Aorta (tissue), 5 donors: ENCODE data around the gene KLF11. TPM values are rescaled to one million over a fixed set of nuclear protein-coding genes. Genes with fewer than 3 reads are reported as not detected.

Experiments used
- ATAC-seq: fragments of 200-7000 bp; cut with Tn5 transposase; one replicate; pipeline ENCODE4 v1.9.1; 2022; ENCODE audit warnings: moderate library complexity; ENCODE audit not compliant: low FRiP score
- DNase-seq, 2 donors: peaks; one replicate each; pipeline ENCODE4 v3.0.0-alpha.2; 2020
- H3K27ac ChIP-seq, 2 donors: one replicate each; pipeline ENCODE4 v1.5.1; 2013; ENCODE audit warnings: low read length in 2 of 2, mild to moderate bottlenecking in 2 of 2, moderate library complexity in 2 of 2, control low read depth in 1 of 2, inconsistent platforms in 1 of 2, low read depth in 1 of 2
- H3K27me3 ChIP-seq, 2 donors: one replicate each; pipeline ENCODE4 v1.6.1; 2013; ENCODE audit warnings: control low read depth in 1 of 2, low read length in 1 of 2, mild to moderate bottlenecking in 1 of 2, moderate library complexity in 1 of 2; ENCODE audit not compliant: insufficient read depth in 2 of 2, control insufficient read depth in 1 of 2
- H3K36me3 ChIP-seq, 2 donors: one replicate each; pipeline ENCODE4 v1.6.1; 2013; ENCODE audit warnings: control low read depth in 1 of 2, low read length in 1 of 2, mild to moderate bottlenecking in 1 of 2; ENCODE audit not compliant: insufficient read depth in 2 of 2, control insufficient read depth in 1 of 2
- H3K4me1 ChIP-seq, 2 donors: one replicate each; pipeline ENCODE4 v1.6.1; 2013; ENCODE audit warnings: low read length in 2 of 2, control low read depth in 1 of 2, mild to moderate bottlenecking in 1 of 2, moderate library complexity in 1 of 2; ENCODE audit not compliant: insufficient read depth in 2 of 2, control insufficient read depth in 1 of 2
- H3K4me3 ChIP-seq, 2 donors: one replicate each; pipeline ENCODE4 v1.5.1; 2013; ENCODE audit warnings: low read length in 2 of 2, control low read depth in 1 of 2, mild to moderate bottlenecking in 1 of 2
- H3K9me3 ChIP-seq: one replicate; pipeline ENCODE4 v1.6.1; 2013; ENCODE audit warnings: mild to moderate bottlenecking, low read length; ENCODE audit not compliant: control insufficient read depth
- WGBS, 2 donors: extraction: QIAGEN DNeasy Blood & Tissue Kit; methylation state at CpG; one replicate each; pipeline ENCODE4 v1.1.7; 2013; 5-methylcytosine and 5-hydroxymethylcytosine counted together
- intact Hi-C, 2 donors: fragments of 100-400 bp; cut with DNase I; formaldehyde crosslinking; loops; one replicate each; pipeline versions ENCODE4 v1.14.2 to v1.15.0; 2022
- polyA plus RNA-seq, 2 donors: library from polyadenylated mRNA; stranded (reverse); fragments of 200-250 nt; gene quantifications; one replicate each; pipeline ENCODE4 v1.2.3, GENCODE V29; 2013
- total RNA-seq, 2 donors: library from RNA; stranded (reverse); fragmentation: NEBNext Ultra II Directional; extraction: Animal tissue kit (Norgen Biotek cat#: 25700); gene quantifications; one replicate each; pipeline ENCODE4 v1.2.1, GENCODE V29; 2021
- donor health status: healthy with polysubstance abuse.
- donor health status: Bipolar disorder and iron deficiency.
- donor health status: DM: no; HTN: no; CAD: no.
- donor health status: DM: no; HTN: no; CAD: no.
- donor health status: DM: yes; HTN: yes; CAD: no.

KLF11 gene
- total and polyA plus RNA-seq, 4 donors = 7.8 to 33.6 (median 20.4) TPM

DNA sequence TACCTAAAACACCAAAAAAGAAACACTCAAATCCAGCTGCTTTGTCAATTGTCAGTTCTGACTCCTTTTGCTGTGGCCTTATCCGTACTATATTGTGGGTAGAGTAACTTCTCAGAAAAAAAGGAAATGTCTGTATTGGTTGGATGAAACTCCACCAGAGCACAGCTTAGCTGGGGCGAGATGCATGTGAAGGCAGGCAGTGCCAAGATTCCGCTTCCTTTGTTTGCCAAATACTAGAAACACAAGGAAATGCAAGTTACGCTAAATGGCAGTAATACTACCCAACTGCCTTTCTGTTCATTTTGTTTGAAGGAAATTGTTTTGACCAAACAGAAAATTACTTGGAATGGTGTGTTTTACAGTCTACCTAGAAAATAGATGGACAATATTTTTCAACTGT lies 10.0 kb downstream of the KLF11 start:
- WGBS, 2 donors = 22 to 33% methylated on average over 4 of the region's 4 CpGs
- no peak for ATAC-seq
- Histone ChIP-seq H3K4me3 (no peak overlapping the region), H3K9me3 (no peaks in the 10 kb centered on the region), H3K4me1 (no peaks in the 10 kb centered on the region), H3K27ac (no peak overlapping the region), H3K36me3 (peaks cover 0 to 4% of the 10 kb centered on the region in 2 donors), H3K27me3 (no peaks in the 10 kb centered on the region)
- intact Hi-C loops = no loop called here
- peak; percentile 8 to 28 for DNase-seq

- no peak for ATAC-seq
- intact Hi-C loops = no loop called here
- H3K9me3 ChIP-seq = no peaks in the 10 kb centered on the region
- H3K36me3 ChIP-seq = peaks cover 0 to 4% of the 10 kb centered on the region in 2 donors
- H3K27me3 ChIP-seq = no peaks in the 10 kb centered on the region
- DNase-seq = peak; percentile 30 to 51
- H3K4me3 ChIP-seq = no peak overlapping the region
- H3K4me1 ChIP-seq = no peaks in the 10 kb centered on the region
- no peak overlapping the region for H3K27ac ChIP-seq
- WGBS, 2 donors = 79 to 82% methylated on average over 7 of the region's 7 CpGs
These were observed 11.1 kb downstream of the KLF11 start for GRCh38 chr2:10054424-10054823.

- intact Hi-C loops = no loop called here
- DNase-seq = peak; percentile 25 to 41
- 87 to 93% methylated on average over 7 of the region's 7 CpGs for WGBS, 2 donors
- Histone ChIP-seq H3K27ac (no peak overlapping the region), H3K9me3 (no peaks in the 10 kb centered on the region), H3K27me3 (no peaks in the 10 kb centered on the region), H3K36me3 (peaks cover 0 to 4% of the 10 kb centered on the region in 2 donors), H3K4me1 (no peaks in the 10 kb centered on the region), H3K4me3 (no peak overlapping the region)
- ATAC-seq = no peak
These were observed 11.6 kb downstream of the KLF11 start for GRCh38 chr2:10054976-10055375.

- Histone ChIP-seq H3K27ac (no peak overlapping the region), H3K9me3 (no peaks in the 10 kb centered on the region), H3K27me3 (no peaks in the 10 kb centered on the region), H3K36me3 (peaks cover 0 to 4% of the 10 kb centered on the region in 2 donors), H3K4me1 (no peaks in the 10 kb centered on the region), H3K4me3 (no peak overlapping the region)
- ATAC-seq (no peak), DNase-seq (peak; percentile 43 to 56)
- intact Hi-C loops = no loop called here
- 84 to 85% methylated on average over 11 of the region's 11 CpGs for WGBS, 2 donors
These were observed 13.1 kb downstream of the KLF11 start for GRCh38 chr2:10056439-10056838.

GRCh38 chr2:10057231-10058107 lies 14.1 kb downstream of the KLF11 start:
- no peak overlapping the region for H3K4me3 ChIP-seq
- DNase-seq (peak; percentile 76 to 84), ATAC-seq (peak; percentile 50)
- H3K27ac ChIP-seq = peak overlapping the region in 1 of 2 donors; percentile 2
- no peaks in the 10 kb centered on the region for H3K4me1 ChIP-seq
- H3K27me3 ChIP-seq = no peaks in the 10 kb centered on the region
- H3K36me3 ChIP-seq = peaks cover 0 to 1% of the 10 kb centered on the region in 2 donors
- intact Hi-C loops = no loop called here
- WGBS, 2 donors = 34 to 35% methylated on average over 28 of the region's 28 CpGs
- H3K9me3 ChIP-seq = no peaks in the 10 kb centered on the region

DNA sequence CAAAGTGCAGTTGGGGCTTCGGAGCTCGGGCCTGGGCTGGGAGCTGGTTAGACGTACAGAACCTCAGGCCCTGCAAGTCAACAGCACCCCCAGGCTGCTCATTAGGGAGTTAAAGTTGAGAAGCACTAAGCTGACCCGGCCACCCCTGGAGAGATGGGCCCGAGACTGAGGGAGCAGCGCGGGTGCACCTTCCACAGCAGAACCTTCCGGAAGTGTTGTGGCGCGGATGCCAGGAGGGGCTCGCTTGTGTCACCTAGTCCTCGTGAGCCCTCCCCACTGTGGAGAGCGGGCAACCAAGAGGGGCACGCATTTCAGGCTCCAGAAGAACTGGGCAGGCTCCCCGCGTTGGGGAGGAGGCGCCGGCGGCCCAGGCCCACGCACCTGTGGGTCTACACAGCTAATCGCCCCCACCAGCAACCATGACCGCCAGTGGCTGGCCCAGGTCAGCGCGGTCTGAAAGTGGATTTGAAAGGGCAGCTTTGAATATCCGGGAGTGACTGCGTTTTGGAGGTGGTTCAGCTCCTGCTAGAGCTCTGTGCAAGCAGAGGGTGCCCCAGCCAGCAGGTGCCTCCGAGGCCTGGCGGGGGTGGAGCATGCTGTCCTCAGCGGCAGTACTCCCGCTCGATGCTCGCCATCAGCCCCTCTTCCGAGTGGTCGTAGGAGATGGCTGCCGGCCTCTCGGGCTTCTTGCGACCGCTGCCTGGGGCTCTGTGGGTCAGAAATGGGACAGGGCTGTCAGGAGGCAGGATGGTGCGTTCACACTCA lies 15.1 kb downstream of the KLF11 start:
- DNase-seq (peak; percentile 43 to 76), ATAC-seq (no peak)
- intact Hi-C loops = no loop called here
- no peaks in the 10 kb centered on the region for H3K4me1 ChIP-seq
- H3K27ac ChIP-seq = no peak overlapping the region
- H3K4me3 ChIP-seq = no peak overlapping the region
- H3K27me3 ChIP-seq = no peaks in the 10 kb centered on the region
- H3K36me3 ChIP-seq = peaks cover 0 to 1% of the 10 kb centered on the region in 2 donors
- no peaks in the 10 kb centered on the region for H3K9me3 ChIP-seq
- WGBS, 2 donors = 95 to 96% methylated on average over 39 of the region's 39 CpGs

DNA sequence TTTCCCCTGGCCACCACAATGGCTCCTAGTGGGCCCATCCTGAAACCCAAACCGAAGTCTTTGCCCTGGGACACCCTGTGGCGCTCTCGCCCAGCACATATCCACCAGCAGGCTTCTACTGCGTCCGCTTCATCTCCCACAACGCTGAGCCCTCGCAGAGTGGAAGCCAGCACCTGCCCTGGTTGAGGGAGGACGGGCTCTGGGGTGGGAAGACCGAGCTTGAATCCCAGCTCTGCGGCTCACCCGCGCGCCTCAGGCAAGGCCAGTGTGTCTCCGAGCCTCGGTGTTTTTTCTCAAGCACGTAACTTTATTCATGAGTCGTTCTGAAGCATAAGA lies 15.6 kb downstream of the KLF11 start:
- peaks cover 0 to 3% of the 10 kb centered on the region in 2 donors for H3K36me3 ChIP-seq
- no peaks in the 10 kb centered on the region for H3K4me1 ChIP-seq
- ATAC-seq (no peak), DNase-seq (peak; percentile 33 to 71)
- H3K9me3 ChIP-seq = no peaks in the 10 kb centered on the region
- H3K27ac ChIP-seq = no peak overlapping the region
- WGBS, 2 donors = 96% methylated on average over 17 of the region's 17 CpGs
- intact Hi-C loops = no loop called here
- H3K4me3 ChIP-seq = no peak overlapping the region
- H3K27me3 ChIP-seq = no peaks in the 10 kb centered on the region

DNA sequence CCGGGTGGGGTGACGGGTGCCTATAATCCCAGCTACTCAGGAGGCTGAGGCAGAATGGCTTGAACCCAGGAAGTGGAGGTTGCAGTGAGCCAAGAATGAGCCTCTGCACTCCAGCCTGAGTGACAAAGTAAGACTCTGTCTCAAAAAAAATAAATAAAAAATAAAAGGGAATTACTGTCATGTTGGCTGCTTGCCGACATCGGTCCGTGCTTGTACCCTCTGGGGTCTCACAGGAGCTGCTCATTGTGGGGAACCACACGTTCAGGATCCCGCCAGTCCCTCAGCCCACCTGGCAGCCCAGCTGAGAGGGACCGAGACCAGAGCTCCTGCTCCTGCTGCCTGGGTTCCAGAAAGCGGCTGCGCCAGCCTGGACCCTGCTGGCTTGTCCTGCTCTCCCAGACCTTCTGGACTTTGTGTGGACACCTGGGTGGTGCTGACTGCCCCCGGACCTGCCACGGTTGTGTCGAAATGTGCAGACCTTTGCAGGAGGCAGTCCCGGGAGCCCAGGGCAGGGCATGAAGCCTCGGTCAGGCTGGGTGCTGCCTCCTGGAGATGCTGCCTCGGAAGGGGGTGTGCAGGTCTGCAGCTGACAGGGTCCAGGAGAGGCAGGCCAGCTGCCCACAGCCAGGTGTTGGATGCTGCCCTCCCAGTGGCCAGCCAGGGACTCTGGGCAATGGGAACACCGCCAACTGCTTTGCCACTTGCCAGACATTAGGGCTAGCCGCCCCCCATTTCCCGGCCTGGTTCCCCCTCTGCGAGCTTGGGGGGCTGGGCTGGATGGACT lies 16.4 kb downstream of the KLF11 start:
- Histone ChIP-seq H3K27ac (no peak overlapping the region), H3K4me1 (no peaks in the 10 kb centered on the region), H3K36me3 (peaks cover 0 to 3% of the 10 kb centered on the region in 2 donors), H3K27me3 (no peaks in the 10 kb centered on the region), H3K9me3 (no peaks in the 10 kb centered on the region), H3K4me3 (no peak overlapping the region)
- DNase-seq (peak; percentile 49 to 70), ATAC-seq (no peak)
- intact Hi-C loops = no loop called here
- WGBS, 2 donors = 87% methylated on average over 19 to 20 of the region's 20 CpGs
